HCT116 (cell line): ENCODE measurements around the gene SUSD4.

Experiments used
- ATF3 ChIP-seq: IDR thresholded peaks from 2 replicates; pipeline ENCODE4 v1.6.1; 2012
- CEBPB ChIP-seq: IDR thresholded peaks from 2 replicates; pipeline ENCODE4 v1.6.1; 2012; ENCODE audit warnings: low read depth
- CTCF ChIP-seq, 3 experiments: fragments of 200-600 bp in 1 of 3; sonication (generic) in 1 of 3; IDR thresholded peaks in 2 of 3; conservative IDR thresholded peaks in 1 of 3; 2 replicates each; pipeline ENCODE4 v1.5.1; 2012 to 2017; ENCODE audit warnings: low read depth in 2 of 3, low read length in 2 of 3, antibody characterized with exemption in 1 of 3, borderline replicate concordance in 1 of 3, control low read depth in 1 of 3, mild to moderate bottlenecking in 1 of 3, mixed read lengths in 1 of 3, mixed run types in 1 of 3, moderate library complexity in 1 of 3; ENCODE audit not compliant: insufficient read depth in 1 of 3
- ELF1 ChIP-seq: IDR thresholded peaks from 2 replicates; pipeline ENCODE4 v1.6.1; 2012; ENCODE audit warnings: low read depth, borderline replicate concordance
- EZH2 ChIP-seq: fragments of 200-600 bp; sonication (generic); IDR thresholded peaks from 2 replicates; pipeline ENCODE4 v1.6.1; 2017; ENCODE audit warnings: antibody characterized with exemption, mixed run types
- EZH2phosphoT487 ChIP-seq: fragments of 200-600 bp; IDR thresholded peaks from 2 replicates; pipeline ENCODE4 v1.6.1; 2018; ENCODE audit warnings: antibody characterized with exemption, borderline replicate concordance
- JUND ChIP-seq: IDR thresholded peaks from 2 replicates; pipeline ENCODE4 v1.6.1; 2012
- POLR2A ChIP-seq: IDR thresholded peaks from 2 replicates; pipeline ENCODE4 v1.7.0; 2011; ENCODE audit warnings: borderline replicate concordance; ENCODE audit not compliant: insufficient read depth, insufficient read length; ENCODE audit errors: extremely low read depth
- POLR2AphosphoS5 ChIP-seq: IDR thresholded peaks from 2 replicates; pipeline ENCODE4 v1.6.1; 2011; ENCODE audit warnings: mild to moderate bottlenecking, low read depth, low read length, moderate library complexity

- TF ChIP-seq CEBPB = no peak
- no peak for TF ChIP-seq ELF1
- no peak for TF ChIP-seq ATF3
- no peak for TF ChIP-seq CTCF (IDR thresholded peaks at IDR 0.05 in 2 of 3, conservative IDR thresholded peaks at IDR 0.05 in 1 of 3; ENCODE audit: borderline replicate concordance in 1 of 3, insufficient read depth in 1 of 3, low read depth in 2 of 3, low read length in 2 of 3)
- TF ChIP-seq POLR2A = no peak
- no peak for TF ChIP-seq POLR2AphosphoS5
- no peak for TF ChIP-seq EZH2phosphoT487
- TF ChIP-seq JUND = no peak
- no peak for TF ChIP-seq EZH2
Observed at GRCh38 chr1:223202376-223203033, 161.5 kb downstream of the SUSD4 start.
